Neural cell (in vitro differentiated cells): ENCODE data around the gene HDLBP. TPM values are rescaled to one million over a fixed set of nuclear protein-coding genes. Genes with fewer than 3 reads are reported as not detected.

Experiments
- H2AFZ ChIP-seq: fragments of 200-600, 300-800 bp; sonication (generic), shearing (Covaris generic); 2 replicates; pipeline ENCODE4 v1.6.0; 2014; ENCODE audit warnings: low read depth, mild to moderate bottlenecking, antibody characterized with exemption, low read length, moderate library complexity
- H3F3A ChIP-seq: fragments of 200-600 bp; shearing (Covaris generic); 2 replicates; pipeline ENCODE4 v1.6.1; 2016; ENCODE audit warnings: mild to moderate bottlenecking, moderate library complexity, mixed read lengths, antibody characterized with exemption, low read length; ENCODE audit not compliant: insufficient read depth, poor library complexity, severe bottlenecking
- H3K27ac ChIP-seq: fragments of 200-600, 300-800 bp; sonication (generic), shearing (Covaris generic); 2 replicates; pipeline ENCODE4 v1.5.1; 2014; ENCODE audit warnings: mild to moderate bottlenecking, low read length, moderate library complexity
- H3K27me3 ChIP-seq: fragments of 300-800, 200-600 bp; sonication (generic), shearing (Covaris generic); 2 replicates; pipeline ENCODE4 v1.6.0; 2014; ENCODE audit warnings: mild to moderate bottlenecking, low read depth, low read length, moderate library complexity; ENCODE audit not compliant: insufficient read depth
- H3K36me3 ChIP-seq: fragments of 300-800, 200-600 bp; sonication (generic), shearing (Covaris generic); 2 replicates; pipeline ENCODE4 v1.5.1; 2014; ENCODE audit warnings: mild to moderate bottlenecking, antibody characterized with exemption, low read length, moderate library complexity; ENCODE audit not compliant: insufficient read depth
- H3K4me2 ChIP-seq: fragments of 300-800, 200-600 bp; sonication (generic), shearing (Covaris generic); 2 replicates; pipeline ENCODE4 v1.6.0; 2014; ENCODE audit warnings: mild to moderate bottlenecking, low read length
- H3K4me3 ChIP-seq: fragments of 300-800, 200-600 bp; sonication (generic), shearing (Covaris generic); 2 replicates; pipeline ENCODE4 v1.5.1; 2014; ENCODE audit warnings: mild to moderate bottlenecking, low read length, moderate library complexity
- H3K79me2 ChIP-seq: fragments of 200-600 bp; shearing (Covaris generic); replicated peaks from 2 replicates; pipeline ENCODE4 v1.6.0; 2014; ENCODE audit warnings: mild to moderate bottlenecking, low read length, moderate library complexity; ENCODE audit not compliant: insufficient read depth
- H3K9ac ChIP-seq: fragments of 300-800, 200-600 bp; sonication (generic), shearing (Covaris generic); 2 replicates; pipeline ENCODE4 v1.6.1; 2016; ENCODE audit warnings: mild to moderate bottlenecking, low read length, mixed read lengths
- H3K9me2 ChIP-seq: fragments of 200-600 bp; shearing (Covaris generic); 2 replicates; pipeline ENCODE4 v1.6.1; 2016; ENCODE audit warnings: mild to moderate bottlenecking, low read length, mixed read lengths; ENCODE audit not compliant: insufficient read depth
- H3K9me3 ChIP-seq: fragments of 200-600, 300-800 bp; sonication (generic), shearing (Covaris generic); 2 replicates; pipeline ENCODE4 v1.6.1; 2016; ENCODE audit warnings: mild to moderate bottlenecking, mixed run types, low read length, moderate library complexity, mixed read lengths
- H4K20me1 ChIP-seq: fragments of 200-600 bp; shearing (Covaris generic); 2 replicates; pipeline ENCODE4 v1.6.1; 2016; ENCODE audit warnings: mild to moderate bottlenecking, mixed run types; ENCODE audit not compliant: insufficient read depth
- EP300 ChIP-seq: fragments of 450-650 bp; conservative IDR thresholded peaks from 2 replicates; pipeline ENCODE4 v1.6.1; 2014; ENCODE audit warnings: antibody characterized with exemption, mild to moderate bottlenecking, moderate library complexity; ENCODE audit not compliant: poor library complexity, severe bottlenecking
- EZH2 ChIP-seq: fragments of 200-600, 300-800 bp; shearing (Covaris generic), sonication (generic); IDR thresholded peaks from 2 replicates; pipeline ENCODE4 v1.6.1; 2014; ENCODE audit warnings: antibody characterized with exemption, low read length, borderline replicate concordance, mild to moderate bottlenecking; ENCODE audit not compliant: insufficient read depth, poor library complexity, severe bottlenecking
- MXI1 ChIP-seq: fragments of 450-650 bp; conservative IDR thresholded peaks from 2 replicates; pipeline ENCODE4 v1.6.1; 2014; ENCODE audit warnings: antibody characterized with exemption, mild to moderate bottlenecking; ENCODE audit not compliant: poor library complexity, severe bottlenecking
- POLR2AphosphoS5 ChIP-seq: IDR thresholded peaks from 2 replicates; pipeline ENCODE4 v1.6.1; 2012
- RAD21 ChIP-seq: fragments of 450-650 bp; conservative IDR thresholded peaks from 2 replicates; pipeline ENCODE4 v1.6.1; 2014; ENCODE audit warnings: antibody characterized with exemption, mild to moderate bottlenecking, moderate library complexity
- REST ChIP-seq: IDR thresholded peaks from 2 replicates; pipeline ENCODE4 v1.6.1; 2012; ENCODE audit warnings: borderline replicate concordance
- SMC3 ChIP-seq: fragments of 450-650 bp; conservative IDR thresholded peaks from 2 replicates; pipeline ENCODE4 v1.6.1; 2014; ENCODE audit warnings: antibody characterized with exemption, mild to moderate bottlenecking, moderate library complexity; ENCODE audit not compliant: poor library complexity
- TAF1 ChIP-seq: IDR thresholded peaks from 2 replicates; pipeline ENCODE4 v1.6.1; 2012; ENCODE audit warnings: low read depth
- polyA plus RNA-seq: library from polyadenylated mRNA; depleted of rRNA; stranded (reverse); fragments of >200 nt; gene quantifications from 2 replicates; pipeline ENCODE4 v1.2.3, GENCODE V29; 2014
- TF ChIP-seq, protein P1 (sequence below): fragments of 450-650 bp; IDR thresholded peaks from 2 replicates; pipeline ENCODE4 v1.5.1; 2014; ENCODE audit warnings: antibody characterized with exemption, mild to moderate bottlenecking, moderate library complexity; ENCODE audit not compliant: poor library complexity, severe bottlenecking

Gene HDLBP
- polyA plus RNA-seq, 1 donor from 2014 or later: 61.9 TPM

- Histone ChIP-seq H4K20me1 (no peaks in the 10 kb centered on the region), H3K36me3 (peaks cover 3% of the 10 kb centered on the region), H2AFZ (no peak overlapping the region), H3F3A (no peaks in the 10 kb centered on the region), H3K27me3 (peaks cover 9% of the 10 kb centered on the region), H3K9me2 (no peaks in the 10 kb centered on the region), H3K4me3 (no peak overlapping the region), H3K9ac (no peak overlapping the region), H3K27ac (no peak overlapping the region), H3K4me2 (no peak overlapping the region), H3K9me3 (no peaks in the 10 kb centered on the region), H3K79me2 (no peaks in the 10 kb centered on the region)
- TF ChIP-seq MXI1: no peak
Observed at GRCh38 chr2:241223211-241224017, 92.1 kb downstream of the HDLBP start.

DNA sequence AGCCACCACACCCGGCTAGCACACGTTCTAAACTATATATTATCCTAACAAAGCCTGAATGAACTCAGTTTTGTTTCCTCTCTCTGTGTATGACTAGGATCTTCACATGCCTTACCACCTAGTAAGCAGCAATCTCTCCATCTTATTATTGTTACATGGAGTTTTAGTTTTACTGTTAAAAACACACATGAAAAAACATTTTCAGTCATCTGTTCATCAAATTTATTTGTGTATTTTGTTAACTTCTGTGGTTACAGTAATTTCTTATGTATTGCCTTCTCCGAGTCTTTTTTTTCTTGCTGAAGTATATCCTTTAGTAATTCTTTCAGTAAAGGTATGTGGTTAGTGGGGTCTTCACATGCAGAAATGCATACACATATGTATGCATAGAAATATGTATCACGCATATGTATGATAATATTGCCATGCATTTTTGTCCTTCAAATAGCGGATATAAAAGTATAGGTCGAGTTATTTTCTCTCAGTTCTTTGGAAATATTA, 95.6 kb downstream of the HDLBP start:
- Histone ChIP-seq H3F3A (no peaks in the 10 kb centered on the region), H3K9ac (no peak overlapping the region), H3K9me2 (no peaks in the 10 kb centered on the region), H3K27me3 (peaks cover 9% of the 10 kb centered on the region), H2AFZ (no peak overlapping the region), H3K79me2 (no peaks in the 10 kb centered on the region), H3K36me3 (no peaks in the 10 kb centered on the region), H3K4me2 (no peak overlapping the region), H3K9me3 (no peaks in the 10 kb centered on the region), H3K4me3 (no peak overlapping the region), H3K27ac (no peak overlapping the region), H4K20me1 (no peaks in the 10 kb centered on the region)
- TF ChIP-seq REST (no peak), EP300 (no peak), RAD21 (no peak), EZH2 (no peak), SMC3 (no peak), MXI1 (no peak), TAF1 (no peak), POLR2AphosphoS5 (no peak)
- TF ChIP-seq, protein P1, sequence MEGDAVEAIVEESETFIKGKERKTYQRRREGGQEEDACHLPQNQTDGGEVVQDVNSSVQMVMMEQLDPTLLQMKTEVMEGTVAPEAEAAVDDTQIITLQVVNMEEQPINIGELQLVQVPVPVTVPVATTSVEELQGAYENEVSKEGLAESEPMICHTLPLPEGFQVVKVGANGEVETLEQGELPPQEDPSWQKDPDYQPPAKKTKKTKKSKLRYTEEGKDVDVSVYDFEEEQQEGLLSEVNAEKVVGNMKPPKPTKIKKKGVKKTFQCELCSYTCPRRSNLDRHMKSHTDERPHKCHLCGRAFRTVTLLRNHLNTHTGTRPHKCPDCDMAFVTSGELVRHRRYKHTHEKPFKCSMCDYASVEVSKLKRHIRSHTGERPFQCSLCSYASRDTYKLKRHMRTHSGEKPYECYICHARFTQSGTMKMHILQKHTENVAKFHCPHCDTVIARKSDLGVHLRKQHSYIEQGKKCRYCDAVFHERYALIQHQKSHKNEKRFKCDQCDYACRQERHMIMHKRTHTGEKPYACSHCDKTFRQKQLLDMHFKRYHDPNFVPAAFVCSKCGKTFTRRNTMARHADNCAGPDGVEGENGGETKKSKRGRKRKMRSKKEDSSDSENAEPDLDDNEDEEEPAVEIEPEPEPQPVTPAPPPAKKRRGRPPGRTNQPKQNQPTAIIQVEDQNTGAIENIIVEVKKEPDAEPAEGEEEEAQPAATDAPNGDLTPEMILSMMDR: no peak
